Esophagus mucosa (tissue), 1 donor: ENCODE data around the gene ZMYND12. TPM values are rescaled to one million over a fixed set of nuclear protein-coding genes. Genes with fewer than 3 reads are reported as not detected.
"Not testable (repeated sequence)": the region's sequence is repeated elsewhere in the genome, so short reads cannot be mapped to it uniquely, and the experiment has no call there.

Experiments
- ATAC-seq: fragments of 200-7000 bp; cut with Tn5 transposase; one replicate; pipeline ENCODE4 v1.9.1; 2020
- total RNA-seq: library from RNA; stranded (reverse); gene quantifications from one replicate; pipeline ENCODE4 v1.2.4, GENCODE V29; 2023
- donor health status: DM: yes; HTN: yes; CAD: no.

ZMYND12 gene, protein sequence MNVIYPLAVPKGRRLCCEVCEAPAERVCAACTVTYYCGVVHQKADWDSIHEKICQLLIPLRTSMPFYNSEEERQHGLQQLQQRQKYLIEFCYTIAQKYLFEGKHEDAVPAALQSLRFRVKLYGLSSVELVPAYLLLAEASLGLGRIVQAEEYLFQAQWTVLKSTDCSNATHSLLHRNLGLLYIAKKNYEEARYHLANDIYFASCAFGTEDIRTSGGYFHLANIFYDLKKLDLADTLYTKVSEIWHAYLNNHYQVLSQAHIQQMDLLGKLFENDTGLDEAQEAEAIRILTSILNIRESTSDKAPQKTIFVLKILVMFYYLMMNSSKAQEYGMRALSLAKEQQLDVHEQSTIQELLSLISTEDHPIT
- 0.56 TPM for total RNA-seq

DNA sequence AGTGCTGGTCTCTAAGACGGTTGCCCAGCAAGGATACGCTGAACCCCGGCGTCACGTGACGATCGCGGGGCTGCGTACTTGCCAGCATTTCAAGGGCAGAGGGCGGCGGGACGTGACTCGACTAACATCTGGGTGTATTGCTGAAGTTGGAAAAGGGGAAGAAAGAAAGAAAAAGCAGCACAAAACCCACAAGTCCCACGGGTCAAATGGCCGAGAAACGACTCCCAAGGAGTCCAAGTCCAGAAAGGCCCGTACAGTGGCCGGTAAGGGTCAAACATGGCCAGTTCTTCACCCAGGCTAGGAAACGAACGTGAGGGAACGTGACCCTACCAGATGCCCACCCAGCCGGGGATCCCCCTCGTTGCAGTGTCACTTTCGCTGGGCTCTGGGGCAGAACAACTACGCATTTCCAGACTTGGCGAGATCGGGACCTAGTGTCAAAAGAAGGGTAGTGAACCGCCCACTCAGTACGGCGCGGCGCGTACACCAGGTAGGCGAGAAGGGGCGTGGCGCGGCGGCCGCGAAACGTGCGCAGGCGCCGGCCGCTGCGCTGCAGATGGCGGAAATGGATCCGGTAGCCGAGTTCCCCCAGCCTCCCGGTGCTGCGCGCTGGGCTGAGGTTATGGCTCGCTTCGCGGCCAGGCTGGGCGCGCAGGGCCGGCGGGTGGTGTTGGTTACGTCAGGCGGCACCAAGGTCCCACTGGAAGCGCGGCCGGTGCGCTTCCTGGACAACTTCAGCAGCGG, at the start of gene ZMYND12, which contains the start of gene PPCS:
Gene ZMYND12 (minus strand): TSS at position 13 of the 744 bp plus-strand sequence. CDS start 25 bp downstream, outside the sequence.
Gene PPCS (plus strand): TSS at position 534 of the 744 bp plus-strand sequence. CDS start 23 bp downstream, at position 557.
- ATAC-seq, result peak; percentile 97

DNA sequence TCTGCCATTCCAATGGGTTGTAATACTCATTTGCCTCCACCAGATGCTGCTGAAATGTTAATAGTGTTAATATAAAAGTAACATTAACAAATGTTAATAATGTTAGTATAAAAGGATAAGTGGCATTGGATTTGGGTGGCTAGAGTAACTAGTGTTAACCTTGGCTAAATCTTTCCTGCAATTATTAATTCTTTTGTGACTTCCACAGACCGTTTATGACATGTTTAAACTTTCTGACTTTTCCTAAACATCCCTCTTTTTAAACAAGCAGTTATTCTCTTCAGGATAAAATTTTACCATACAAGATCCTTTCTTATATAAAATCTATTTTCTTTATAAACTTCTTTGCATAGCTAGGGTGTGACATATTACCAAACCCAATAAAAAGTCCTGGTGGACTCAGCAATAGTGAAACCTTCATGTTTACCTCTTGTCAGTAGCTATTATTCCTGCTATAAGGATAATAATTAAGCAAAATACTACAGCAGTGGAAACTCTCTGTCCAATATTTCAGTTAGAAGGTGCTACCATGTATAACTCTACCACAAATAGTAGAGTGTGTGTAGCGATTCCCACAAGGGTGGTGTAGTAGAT, 48.8 kb upstream of the ZMYND12 start:
- ATAC-seq, result no peak

DNA sequence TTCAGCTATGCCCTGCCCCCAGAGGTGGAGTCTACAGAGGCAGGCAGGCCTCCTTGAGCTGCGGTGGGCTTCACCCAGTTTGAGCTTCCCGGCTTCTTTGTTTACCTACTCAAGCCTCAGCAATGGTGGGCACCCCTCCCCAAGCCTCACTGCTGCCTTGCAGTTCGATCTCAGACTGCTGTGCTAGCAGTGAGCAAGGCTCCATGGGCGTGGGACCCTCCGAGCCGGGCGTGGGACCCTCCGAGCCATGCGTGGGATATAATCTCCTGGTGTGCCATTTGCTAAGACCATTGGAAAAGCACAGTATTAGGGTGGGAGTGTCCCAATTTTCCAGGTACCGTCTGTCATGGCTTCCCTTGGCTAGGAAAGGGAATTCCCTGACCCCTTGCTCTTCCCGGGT, 46.2 kb upstream of the ZMYND12 start:
- ATAC-seq, result not testable (repeated sequence)

DNA sequence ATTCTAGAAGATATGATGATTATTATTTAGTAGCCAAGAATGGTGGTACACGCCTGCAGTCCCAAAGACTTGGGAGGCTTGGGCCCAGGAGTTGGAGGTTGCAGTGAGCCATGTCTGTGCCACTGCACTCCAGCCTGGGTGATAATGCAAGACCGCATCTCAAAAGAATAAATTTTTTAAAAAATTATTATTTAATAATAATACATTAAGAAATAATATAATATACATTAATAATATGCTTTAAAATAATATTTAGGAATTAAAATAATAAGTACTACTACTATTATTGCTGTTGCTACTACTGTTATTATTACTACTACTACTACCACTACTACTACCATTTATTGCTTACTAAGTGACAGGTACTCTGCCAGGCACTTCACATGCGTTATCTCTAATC, 34.4 kb upstream of the ZMYND12 start:
- no peak for ATAC-seq

DNA sequence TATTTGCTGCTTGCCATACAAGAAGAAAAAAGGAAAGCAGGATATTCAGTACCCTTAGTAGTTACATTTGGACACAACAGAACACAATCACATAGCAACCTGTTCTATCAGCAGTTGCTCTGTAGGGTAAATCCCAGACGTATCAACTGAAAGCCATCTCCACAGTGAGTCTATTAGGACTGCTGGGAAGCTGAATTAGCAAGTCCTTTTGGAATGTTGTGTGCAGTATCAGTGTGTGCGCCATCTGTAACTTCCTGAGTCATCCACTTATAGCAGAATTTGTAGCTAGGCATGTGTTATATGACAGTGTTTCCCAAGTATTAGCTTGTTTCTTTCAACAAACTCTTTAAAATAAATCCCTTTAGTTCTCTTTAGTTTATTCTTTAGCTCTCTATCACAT, 28.6 kb upstream of the ZMYND12 start:
- no peak for ATAC-seq

DNA sequence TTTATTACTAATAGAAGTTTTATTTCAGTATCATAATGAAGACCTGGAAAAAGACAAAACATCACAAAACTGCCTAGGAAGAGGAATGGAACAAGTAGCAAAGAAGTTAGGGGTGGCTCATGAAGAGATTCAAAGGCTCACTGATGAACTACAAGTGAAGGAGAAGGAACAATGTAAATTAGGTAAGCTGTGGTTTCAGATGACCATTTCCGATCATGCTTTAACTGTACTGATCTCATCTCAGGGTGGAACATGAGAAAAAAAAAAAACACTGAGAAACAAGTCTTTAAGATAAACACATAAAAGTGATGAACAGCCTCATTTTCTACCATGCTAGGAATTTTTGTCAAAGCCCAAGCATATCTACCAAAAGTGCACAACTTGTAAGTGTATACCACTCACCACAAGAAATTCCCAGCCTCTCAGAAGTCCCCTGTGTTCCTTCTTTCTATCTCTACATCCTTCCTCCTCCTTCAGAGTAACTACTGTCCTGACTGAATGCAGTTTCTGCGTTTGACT, 26.9 kb upstream of the ZMYND12 start:
- no peak for ATAC-seq

DNA sequence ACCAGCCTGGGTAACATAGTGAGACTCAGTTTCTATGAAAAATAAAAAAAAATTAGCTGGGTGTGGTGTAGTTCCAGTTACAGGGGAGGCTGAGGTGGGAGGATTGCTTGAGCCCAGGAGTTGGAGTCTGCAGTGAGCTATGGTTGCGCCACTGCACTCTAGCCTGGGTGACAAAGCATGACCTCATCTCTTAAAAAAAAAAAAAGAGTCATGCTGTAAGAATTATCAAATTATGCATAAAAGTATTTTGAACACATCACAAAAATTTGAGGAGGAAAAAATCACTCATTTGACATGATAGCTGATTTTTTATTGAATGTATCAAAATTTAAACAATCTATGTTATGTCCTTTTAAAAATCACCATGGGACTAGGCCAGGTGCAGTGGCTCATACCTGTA, 25.1 kb upstream of the ZMYND12 start:
- ATAC-seq, result no peak

DNA sequence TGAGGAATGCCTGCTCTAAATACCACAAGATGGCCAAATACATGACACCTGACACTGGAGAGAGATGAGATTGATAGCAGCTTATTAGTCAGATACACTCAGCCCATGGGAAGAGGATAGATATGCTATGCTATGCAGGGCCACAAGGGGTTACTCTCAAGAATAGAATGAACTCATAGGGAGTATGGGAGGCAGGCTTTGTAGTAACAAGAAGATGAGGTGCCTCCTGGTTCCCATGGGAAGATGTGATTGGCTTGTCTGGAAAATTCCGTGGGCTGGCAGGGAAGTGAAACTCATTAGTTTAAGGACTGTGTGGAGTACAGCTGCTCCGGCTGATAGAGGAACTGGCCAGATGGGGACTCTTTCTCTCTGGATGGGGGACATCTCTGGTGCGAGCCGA, 23.8 kb upstream of the ZMYND12 start:
- no peak for ATAC-seq

DNA sequence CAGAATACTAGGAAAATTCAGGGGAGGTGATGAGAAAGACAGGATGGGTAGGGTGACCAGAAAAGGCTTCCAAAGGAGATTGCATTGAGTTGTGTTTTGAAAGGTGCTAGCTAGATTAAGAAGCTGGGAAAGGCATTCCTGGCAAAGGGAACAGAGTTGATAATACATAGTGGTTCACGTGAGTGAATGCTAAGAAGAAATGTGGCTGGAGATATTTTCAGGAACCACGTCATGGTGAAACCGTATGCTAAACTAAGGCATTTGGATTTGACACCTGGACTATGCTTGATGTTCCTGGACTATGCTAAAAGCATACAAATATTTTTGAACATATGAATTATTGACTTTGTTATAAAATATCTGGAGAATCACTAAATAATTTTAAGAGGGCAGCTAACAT, 22.0 kb upstream of the ZMYND12 start:
- no peak for ATAC-seq

DNA sequence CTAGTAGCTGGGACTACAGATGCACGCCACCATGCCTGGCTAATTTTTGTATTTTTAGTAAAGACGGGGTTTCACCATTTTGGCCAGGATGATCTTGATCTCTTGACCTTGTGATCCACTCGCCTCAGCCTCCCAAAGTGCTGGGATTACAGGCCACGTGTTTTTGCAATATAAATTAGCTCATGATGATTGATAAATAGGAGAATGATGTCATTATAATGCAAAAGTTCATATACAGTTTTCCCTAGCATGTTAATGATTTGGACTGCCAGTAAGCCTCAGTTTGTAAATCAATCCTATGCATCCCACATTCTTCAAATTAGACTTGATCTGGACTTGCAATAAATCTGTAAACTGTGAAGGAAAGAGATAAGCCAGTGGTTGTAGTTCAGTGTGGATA, 21.5 kb upstream of the ZMYND12 start:
- not testable (repeated sequence) for ATAC-seq

DNA sequence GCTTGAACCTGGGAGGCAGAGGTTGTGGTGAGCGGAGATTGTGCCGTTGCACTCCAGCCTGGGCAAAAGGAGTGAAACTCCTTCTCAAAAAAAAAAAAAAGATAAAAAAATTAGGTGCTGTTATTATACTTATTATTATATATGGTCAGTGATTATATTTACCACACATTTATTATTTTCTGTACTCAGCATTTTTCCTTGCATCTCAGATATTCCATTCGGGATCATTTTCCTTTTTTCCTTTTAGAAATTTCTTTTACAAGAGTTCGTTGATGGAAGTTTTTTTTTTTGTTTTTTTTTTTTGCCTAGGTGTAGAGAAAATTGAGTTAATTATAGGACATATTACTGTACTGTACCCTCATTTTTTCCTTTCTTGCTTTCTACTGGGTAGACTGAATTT, 20.8 kb upstream of the ZMYND12 start:
- no peak for ATAC-seq

DNA sequence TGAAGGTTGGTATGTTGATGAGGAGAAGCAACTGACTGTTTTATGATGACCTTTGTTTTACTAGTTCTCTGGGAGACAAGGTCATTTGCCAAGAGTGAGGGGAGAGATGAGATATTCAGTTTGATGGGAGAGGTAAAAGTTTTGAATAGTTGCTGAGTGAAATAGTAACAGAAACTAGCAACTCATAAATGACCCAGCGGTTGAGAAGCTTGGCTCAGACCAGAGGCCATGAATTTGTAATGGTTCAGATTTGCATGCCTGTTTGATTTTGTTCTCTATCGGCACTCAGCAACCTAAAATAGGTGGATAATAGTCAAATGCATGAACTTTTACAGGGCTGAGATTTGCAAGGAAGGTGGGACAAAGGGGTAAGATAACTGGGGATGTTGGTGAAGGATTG, 13.9 kb upstream of the ZMYND12 start:
- no peak for ATAC-seq

DNA sequence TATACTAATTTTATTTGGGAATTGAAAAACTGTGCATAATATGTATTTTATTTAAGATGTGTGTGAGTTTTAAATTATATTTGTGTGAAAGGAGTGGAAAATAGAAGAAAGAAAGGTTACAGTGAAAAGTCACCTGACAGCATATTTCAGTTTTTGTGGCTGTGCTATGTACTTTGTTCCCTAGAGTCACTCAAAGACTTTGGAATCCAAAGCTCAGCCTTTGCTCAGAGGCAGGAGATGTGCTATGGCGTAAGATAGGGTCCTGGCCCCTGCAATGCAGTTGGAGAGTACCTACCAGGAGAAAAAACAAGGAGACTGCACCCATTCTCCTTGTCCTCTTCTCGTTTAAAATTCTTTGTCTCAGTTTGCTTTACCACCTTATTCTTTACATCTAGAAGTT, 10.2 kb upstream of the ZMYND12 start:
- ATAC-seq, result no peak

DNA sequence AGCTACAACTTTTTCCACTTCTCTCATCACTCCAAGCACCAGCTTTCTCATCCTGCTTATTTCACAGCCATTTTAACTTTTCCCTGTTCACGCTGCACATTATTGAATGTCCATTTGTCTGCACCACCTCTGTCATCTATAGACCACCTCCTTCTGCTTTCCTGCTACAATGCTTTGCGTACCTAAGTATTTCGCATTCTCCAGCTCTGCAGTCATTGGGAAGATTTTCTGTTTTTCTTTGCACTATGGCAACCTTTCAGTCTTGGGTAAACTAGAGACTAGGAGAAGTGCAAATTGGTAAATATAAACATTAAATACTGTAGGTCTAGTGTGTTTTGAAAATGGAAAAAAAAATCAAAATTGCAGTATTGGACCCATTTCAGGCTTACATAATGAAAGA, 8.1 kb upstream of the ZMYND12 start:
- no peak for ATAC-seq

DNA sequence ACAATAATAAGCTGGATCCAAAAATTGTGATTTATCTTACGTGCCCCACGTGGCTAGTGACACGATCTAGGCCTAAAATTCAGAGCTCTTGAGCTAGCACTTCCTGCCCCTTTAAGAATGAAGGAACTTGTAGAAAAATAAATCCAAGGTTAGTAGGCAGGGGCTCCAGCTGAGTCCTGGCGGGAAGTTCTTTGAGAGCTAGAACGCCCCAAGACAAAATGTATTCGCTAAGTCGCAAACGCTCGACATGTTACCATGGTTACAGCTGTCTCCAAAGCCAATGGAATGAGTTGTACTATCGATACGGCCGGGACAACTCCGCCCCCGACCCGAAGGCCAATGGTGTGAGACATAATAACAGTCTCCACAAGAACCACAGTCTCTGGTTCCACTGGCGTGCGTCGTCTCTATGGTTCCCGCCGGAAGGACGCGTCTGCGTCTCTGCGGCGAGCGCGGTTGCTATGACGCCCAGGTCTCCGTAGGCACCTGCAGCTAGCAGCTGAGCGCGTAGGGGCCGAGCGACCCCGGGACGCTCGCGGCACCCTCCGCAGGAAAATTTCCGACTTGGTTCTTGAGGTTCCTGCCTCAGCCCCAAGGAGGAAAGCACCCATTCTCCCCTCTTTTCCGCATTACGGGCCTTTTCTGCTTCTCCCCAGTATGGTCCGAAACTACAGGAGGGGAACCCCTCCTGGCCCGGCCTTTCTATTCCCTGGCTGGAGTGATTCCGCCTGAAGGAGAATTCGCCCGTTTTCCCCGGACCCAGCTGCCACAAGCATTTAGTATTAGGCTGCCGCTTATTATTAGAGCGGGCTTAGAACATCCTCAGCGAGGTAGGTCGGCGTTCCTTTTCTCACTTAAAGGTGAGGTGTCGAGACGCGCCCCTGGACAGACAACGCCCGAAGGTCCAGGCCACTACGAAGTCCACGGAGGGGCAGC, 7.3 kb upstream of the ZMYND12 start, which contains the start of gene CCDC30:
Gene CCDC30 (plus strand): TSS at position 459 of the 936 bp plus-strand sequence. CDS start 17,266 bp downstream, outside the sequence.
- peak; percentile 100 for ATAC-seq

DNA sequence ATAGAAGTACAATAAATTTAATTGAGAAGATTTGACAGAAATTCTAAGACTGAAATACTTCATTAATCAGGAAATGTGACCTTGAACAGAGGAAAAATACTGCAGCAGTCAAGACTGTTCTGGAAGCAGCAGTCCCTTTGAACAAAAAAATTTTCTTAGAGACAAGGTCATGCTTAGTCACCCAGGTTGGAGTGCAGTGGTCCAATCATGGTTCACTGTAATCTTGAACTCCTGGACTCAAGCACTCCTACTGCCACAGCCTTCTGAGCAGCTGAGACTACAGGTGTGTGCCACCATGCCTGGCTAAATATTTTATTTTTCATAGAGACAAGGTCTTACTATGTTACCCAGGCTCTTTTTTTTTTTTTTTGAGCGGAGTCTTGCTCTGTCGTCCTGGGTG, 5.4 kb upstream of the ZMYND12 start:
- ATAC-seq, result no peak

DNA sequence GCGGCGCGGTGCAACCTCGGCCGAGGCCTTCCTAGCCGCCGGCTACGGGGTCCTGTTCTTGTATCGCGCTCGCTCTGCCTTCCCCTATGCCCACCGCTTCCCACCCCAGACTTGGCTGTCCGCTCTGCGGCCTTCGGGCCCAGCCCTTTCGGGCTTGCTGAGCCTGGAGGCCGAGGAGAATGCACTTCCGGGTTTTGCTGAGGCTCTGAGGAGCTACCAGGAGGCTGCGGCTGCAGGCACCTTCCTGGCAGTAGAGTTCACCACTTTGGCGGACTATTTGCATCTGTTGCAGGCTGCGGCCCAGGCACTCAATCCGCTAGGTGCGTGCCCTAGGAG, 900 bp upstream of the ZMYND12 start:
- ATAC-seq, result peak; percentile 81

DNA sequence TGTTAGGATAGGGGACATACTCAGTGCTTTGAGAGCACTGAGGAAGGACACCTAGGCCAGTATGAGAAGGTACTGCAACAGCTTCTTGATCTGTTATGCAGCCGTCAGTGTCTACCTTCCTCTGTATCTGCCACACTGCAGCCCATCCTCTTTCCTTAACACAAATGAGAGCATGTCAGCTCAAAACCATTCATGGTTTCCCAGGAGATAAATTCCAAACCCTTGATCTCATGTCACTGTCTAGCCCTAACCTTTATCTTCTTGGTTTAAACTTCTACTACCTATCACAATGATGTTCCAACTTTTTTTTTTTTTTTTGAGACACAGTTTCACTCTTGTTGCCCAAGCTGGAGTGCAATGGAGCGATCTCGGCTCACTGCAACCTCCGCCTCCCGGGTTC, 1.4 kb downstream of the ZMYND12 start:
- ATAC-seq, result no peak

DNA sequence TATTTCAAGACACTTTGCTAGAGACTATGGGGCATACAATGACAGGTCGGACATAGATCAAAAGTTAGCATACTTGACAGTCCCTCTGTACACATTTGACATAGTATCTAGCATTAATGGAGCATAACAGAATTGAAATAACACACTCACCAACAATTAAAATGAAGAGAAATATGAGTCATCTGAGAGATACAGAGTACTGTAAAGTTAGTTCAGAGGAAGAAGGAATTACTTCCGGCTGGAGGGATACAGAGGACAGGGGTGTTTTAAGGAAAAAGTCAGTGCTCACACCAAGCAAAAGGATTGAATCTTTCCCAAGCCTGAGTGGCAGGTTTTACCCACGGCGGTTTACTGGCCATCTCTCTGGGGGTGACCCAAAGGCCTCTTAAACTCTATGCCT, 2.4 kb downstream of the ZMYND12 start:
- ATAC-seq, result no peak

DNA sequence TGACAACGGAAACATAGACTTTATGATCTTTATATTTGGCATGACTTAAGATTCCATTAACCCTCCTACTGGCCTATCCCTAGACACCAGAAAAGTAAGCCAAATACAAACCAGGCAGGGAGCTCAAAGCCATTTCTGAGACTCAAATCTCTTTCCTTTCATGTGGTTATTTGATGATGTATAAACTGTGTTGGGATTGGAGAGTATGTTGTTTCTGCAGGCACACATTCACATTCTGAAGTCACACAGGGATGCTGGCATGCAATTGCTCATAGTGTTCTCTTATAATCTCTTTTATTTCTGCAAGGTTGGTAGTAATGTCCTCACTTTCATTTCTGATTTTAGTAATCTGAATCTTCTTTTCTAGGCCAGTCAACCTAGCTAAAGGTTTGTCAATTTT, 5.8 kb downstream of the ZMYND12 start:
- ATAC-seq, result no peak

DNA sequence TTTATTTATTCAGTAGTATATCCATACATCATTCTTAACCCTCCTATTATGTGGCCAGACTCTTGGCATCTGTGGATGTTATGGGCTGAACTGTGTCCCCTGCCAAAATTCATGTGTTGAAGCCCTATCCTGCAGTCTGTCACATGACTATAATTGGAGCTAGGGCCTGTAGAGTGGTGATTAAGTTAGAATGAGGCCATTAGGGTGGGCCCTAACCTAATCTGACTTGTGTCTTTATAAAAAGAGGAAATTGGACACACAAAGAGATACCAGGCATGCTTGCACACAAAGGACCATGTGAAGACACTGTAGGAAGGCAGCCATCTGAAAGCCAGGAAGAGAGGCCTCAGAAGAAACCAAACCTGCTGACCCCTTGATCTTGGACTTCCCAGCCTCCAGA, 6.6 kb downstream of the ZMYND12 start:
- ATAC-seq, result no peak

DNA sequence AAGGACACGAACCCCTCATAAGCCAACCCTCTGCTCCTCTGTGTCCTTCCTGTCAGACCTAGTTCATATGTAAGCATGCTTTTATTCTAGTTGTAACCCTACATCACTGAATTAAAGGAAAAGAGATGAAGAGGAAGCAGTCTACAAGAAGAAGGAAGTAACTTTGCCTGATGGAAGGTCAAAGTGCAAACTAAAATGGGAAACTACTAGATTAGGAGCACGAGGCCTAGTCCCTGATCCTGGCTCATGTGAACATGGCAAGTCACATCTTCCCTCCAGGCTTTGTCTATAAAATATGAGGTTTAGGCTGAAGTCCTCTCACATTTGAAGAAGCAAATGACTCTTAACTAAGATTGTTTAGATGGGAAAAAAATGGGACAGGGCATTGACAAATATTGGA, 13.2 kb downstream of the ZMYND12 start:
- no peak for ATAC-seq
